ENCODE results near the gene GRK6.

DNA sequence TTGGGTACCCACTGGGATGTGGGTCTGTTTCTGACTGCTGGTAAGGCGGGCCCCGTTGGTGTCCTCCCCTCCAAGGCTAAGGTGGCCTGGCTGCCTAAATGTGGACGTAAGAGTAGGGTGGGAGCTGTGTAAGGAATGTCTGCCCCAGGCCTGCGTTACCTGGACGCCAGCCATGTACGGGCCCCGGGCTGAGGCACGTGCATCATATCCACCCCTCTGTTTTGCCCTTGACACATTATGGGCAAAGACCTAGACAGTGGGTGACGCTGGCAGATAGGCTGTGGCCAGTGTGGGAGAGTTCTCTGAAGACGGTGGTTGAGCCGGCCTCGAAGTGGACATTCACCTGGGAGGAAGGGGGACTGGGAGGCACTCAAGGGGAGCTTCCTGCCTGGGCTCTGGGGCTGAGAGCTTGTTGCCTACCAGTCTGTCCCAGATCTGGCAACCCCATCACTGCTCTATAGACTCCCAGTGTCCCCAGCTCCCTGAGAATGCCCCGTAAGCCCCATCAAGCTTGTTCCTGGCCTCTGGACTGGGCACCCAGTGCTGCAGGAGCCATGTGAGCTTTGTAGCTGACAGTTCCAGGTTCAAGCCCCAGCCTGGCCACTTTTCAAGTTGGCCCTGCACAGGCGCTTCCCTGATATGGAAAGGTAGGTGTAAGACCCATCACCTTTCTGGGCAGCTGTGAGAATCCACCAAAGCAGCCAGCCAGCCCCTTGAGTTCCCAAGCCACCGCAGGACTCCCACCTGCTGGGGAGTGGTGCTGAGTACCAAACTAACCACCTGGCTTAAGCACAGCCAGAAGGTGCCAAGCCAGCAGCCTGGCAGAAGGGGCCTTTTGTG, 16.9 kb downstream of the GRK6 start:
- TF ChIP-seq, protein P1, sequence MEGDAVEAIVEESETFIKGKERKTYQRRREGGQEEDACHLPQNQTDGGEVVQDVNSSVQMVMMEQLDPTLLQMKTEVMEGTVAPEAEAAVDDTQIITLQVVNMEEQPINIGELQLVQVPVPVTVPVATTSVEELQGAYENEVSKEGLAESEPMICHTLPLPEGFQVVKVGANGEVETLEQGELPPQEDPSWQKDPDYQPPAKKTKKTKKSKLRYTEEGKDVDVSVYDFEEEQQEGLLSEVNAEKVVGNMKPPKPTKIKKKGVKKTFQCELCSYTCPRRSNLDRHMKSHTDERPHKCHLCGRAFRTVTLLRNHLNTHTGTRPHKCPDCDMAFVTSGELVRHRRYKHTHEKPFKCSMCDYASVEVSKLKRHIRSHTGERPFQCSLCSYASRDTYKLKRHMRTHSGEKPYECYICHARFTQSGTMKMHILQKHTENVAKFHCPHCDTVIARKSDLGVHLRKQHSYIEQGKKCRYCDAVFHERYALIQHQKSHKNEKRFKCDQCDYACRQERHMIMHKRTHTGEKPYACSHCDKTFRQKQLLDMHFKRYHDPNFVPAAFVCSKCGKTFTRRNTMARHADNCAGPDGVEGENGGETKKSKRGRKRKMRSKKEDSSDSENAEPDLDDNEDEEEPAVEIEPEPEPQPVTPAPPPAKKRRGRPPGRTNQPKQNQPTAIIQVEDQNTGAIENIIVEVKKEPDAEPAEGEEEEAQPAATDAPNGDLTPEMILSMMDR (IDR thresholded peaks at IDR 0.05) = no peak
- TF ChIP-seq POLR2A (IDR thresholded peaks at IDR 0.05) = no peak
- TF ChIP-seq POLR2AphosphoS5 (IDR thresholded peaks at IDR 0.05) = no peak

Measured in breast epithelium (tissue), 3 donors.